ENCODE data around the gene LGALS3.

Gene LGALS3

GRCh38 chr14:55131370-55132137 lies 2.5 kb downstream of the LGALS3 start:
- DNase-seq (ENCODE audit: low spot score) = no peak

- no peak for DNase-seq (ENCODE audit: low spot score)
Observed at GRCh38 chr14:55133416-55133815, 4.4 kb downstream of the LGALS3 start.

- DNase-seq (ENCODE audit: low spot score) = no peak
Observed at GRCh38 chr14:55136241-55136640, 7.2 kb downstream of the LGALS3 start.

GRCh38 chr14:55136885-55137786 lies 8.1 kb downstream of the LGALS3 start:
- DNase-seq (ENCODE audit: low spot score) = no peak

- DNase-seq (ENCODE audit: low spot score) = no peak
Observed at GRCh38 chr14:55138091-55138490, 9.0 kb downstream of the LGALS3 start.

- DNase-seq (ENCODE audit: low spot score) = no peak
Observed at GRCh38 chr14:55139141-55139540, 10.1 kb downstream of the LGALS3 start.

- DNase-seq (ENCODE audit: low spot score) = no peak
Observed at GRCh38 chr14:55139696-55140509, 10.9 kb downstream of the LGALS3 start.

GRCh38 chr14:55141825-55142224 lies 12.8 kb downstream of the LGALS3 start:
- DNase-seq (ENCODE audit: low spot score) = no peak

- no peak for DNase-seq (ENCODE audit: low spot score)
Observed at GRCh38 chr14:55142466-55142865, 13.4 kb downstream of the LGALS3 start.

- DNase-seq (ENCODE audit: low spot score) = no peak
Observed at GRCh38 chr14:55146425-55146824, 17.4 kb downstream of the LGALS3 start.

GRCh38 chr14:55151601-55152000 lies 22.5 kb downstream of the LGALS3 start:
- no peak for DNase-seq (ENCODE audit: low spot score)

- DNase-seq (ENCODE audit: low spot score) = no peak
Observed at GRCh38 chr14:55152052-55152753, 23.2 kb downstream of the LGALS3 start.

GRCh38 chr14:55153951-55154350 lies 24.9 kb downstream of the LGALS3 start:
- no peak for DNase-seq (ENCODE audit: low spot score)

GRCh38 chr14:55157080-55157479 lies 28.0 kb downstream of the LGALS3 start:
- DNase-seq (ENCODE audit: low spot score) = no peak

- DNase-seq (ENCODE audit: low spot score) = no peak
Observed at GRCh38 chr14:55158412-55158811, 29.4 kb downstream of the LGALS3 start.

- peak; percentile 72 for DNase-seq (ENCODE audit: low spot score)
Observed at GRCh38 chr14:55160989-55161388, 31.9 kb downstream of the LGALS3 start.

GRCh38 chr14:55170526-55170925 lies 41.5 kb downstream of the LGALS3 start:
- DNase-seq (ENCODE audit: low spot score) = no peak

- DNase-seq (ENCODE audit: low spot score) = no peak
Observed at GRCh38 chr14:55180006-55180405, 51.0 kb downstream of the LGALS3 start.

- no peak for DNase-seq (ENCODE audit: low spot score)
Observed at GRCh38 chr14:55180434-55180833, 51.4 kb downstream of the LGALS3 start.

- DNase-seq (ENCODE audit: low spot score) = no peak
Observed at GRCh38 chr14:55188686-55189295, 59.7 kb downstream of the LGALS3 start.

GRCh38 chr14:55190906-55191202 lies 61.8 kb downstream of the LGALS3 start:
- DNase-seq (ENCODE audit: low spot score) = no peak
